ENCODE measurements around the gene TAB2. TPM values are rescaled to one million over a fixed set of nuclear protein-coding genes. Genes with fewer than 3 reads are reported as not detected.
"Not testable (repeated sequence)": the region's sequence is repeated elsewhere in the genome, so short reads cannot be mapped to it uniquely, and the experiment has no call there.

The TAB2 gene
- total RNA-seq, 1 donor from 2014 or later: 65.8 TPM

- intact Hi-C loops (cut with DNase I): no loop called here
- ATAC-seq (no peak), DNase-seq (no peak)
- no peak overlapping the region for H3K27ac ChIP-seq
- no peaks in the 10 kb centered on the region for H3K36me3 ChIP-seq
- TF ChIP-seq CTCF (IDR thresholded peaks at IDR 0.05): no peak
- no peak overlapping the region for H3K4me3 ChIP-seq
- H3K27me3 ChIP-seq: no peaks in the 10 kb centered on the region
- no peaks in the 10 kb centered on the region for H3K9me3 ChIP-seq
- no peaks in the 10 kb centered on the region for H3K4me1 ChIP-seq
These were observed 123.5 kb downstream of the TAB2 start for GRCh38 chr6:149440735-149441671.

DNA sequence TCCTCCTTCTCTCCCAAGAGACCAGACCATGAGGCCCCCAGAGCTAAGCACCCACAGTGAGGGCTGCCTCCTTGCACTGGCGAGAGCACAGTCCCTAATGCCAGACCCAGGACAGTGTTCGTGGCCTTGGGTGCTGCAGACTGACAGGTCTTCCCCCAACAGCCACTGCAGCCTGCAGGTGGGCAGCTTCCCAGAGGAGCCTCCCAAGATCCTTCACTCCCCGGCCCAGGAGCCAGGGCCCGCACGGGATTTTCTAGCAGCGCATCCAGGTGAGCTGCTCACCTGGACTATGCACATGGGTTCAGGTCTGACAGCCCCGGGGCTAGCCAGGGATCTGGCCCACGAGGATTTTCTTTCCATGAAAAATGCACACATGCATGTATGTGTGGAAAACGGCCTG, 124.2 kb downstream of the TAB2 start:
- H3K36me3 ChIP-seq: no peaks in the 10 kb centered on the region

DNA sequence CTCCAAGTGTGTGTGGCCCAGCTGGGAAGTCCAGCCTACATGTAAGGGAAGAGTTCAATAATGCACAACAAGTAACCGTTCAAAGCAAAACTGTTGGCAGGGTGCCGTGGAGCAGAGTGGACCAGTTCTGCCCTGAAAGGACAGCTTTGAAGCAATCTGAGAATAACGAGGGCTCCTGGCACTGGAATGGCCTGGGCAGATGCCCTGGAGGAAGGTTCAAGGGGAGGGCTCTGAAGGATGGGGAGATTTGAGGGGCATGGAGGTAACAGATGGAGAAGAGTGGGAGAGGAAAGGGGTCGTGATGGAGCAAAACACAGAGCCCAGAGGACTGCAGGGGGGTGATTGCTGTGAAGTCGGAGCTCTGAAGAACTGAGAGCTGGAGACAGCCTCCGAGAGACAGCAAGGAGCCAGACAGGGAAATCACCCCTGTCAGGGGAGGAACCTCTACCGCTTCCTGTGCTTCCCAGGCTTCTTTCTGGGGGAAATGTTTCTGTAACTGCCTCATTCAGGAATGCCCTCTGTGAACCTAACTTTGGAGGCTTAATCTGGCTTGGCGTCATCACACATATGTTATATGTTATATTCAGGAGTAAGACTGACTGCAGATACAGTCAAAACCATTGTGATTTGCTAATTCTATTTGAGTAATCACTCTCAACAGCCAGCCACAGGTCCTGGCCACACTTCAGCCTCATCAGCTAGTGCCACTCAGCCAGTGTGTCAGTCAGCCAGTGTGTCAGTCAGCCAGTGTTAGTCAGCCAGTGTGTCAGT, 126.1 kb downstream of the TAB2 start:
- Histone ChIP-seq H3K36me3 (no peaks in the 10 kb centered on the region), H3K4me3 (no peak overlapping the region), H3K4me1 (no peaks in the 10 kb centered on the region), H3K27me3 (peaks cover under 1% of the 10 kb centered on the region), H3K27ac (no peak overlapping the region), H3K9me3 (no peaks in the 10 kb centered on the region)
- intact Hi-C loops (cut with DNase I): no loop called here
- DNase-seq: no peak
- no peak for ATAC-seq
- TF ChIP-seq CTCF (IDR thresholded peaks at IDR 0.05): no peak

More for the DNA sequence above, 124.2 kb downstream of the TAB2 start:
- Histone ChIP-seq H3K27me3 (no peaks in the 10 kb centered on the region), H3K9me3 (no peaks in the 10 kb centered on the region), H3K27ac (no peak overlapping the region), H3K4me3 (no peak overlapping the region), H3K4me1 (no peaks in the 10 kb centered on the region)
- intact Hi-C loops (cut with DNase I): no loop called here
- DNase-seq (no peak), ATAC-seq (no peak)
- no peak for TF ChIP-seq CTCF (IDR thresholded peaks at IDR 0.05)

DNA sequence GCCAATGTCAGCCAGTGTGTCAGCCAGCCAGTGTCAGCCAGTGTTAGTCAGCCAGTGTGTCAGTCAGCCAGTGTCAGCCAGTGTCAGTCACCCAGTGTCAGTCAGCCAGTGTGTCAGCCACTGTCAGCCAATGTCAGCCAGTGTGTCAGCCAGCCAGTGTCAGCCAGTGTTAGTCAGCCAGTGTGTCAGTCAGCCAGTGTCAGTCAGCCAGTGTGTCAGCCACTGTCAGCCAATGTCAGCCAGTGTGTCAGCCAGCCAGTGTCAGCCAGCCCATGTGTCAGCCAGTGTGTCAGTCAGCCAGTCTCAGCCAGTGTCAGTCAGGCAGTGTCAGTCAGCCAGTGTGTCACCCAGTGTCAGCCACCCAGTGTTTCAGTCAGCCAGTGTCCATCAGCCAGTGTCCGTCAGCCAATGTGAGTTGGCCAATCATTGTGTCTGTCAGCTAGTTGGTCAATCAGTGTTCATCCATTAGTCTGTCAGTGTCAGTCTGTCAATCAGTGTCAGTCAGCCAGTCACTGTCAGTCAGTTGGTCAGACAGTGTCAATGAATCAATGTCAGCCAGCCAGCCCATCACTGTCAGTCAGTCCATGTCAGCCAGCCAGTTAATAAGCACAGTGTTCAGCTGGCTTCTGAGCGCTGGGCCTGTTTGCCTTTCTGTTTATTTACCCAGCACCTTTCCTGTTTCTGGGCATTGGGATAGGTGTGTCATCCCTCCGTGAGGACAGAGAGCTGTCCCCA, 127.0 kb downstream of the TAB2 start:
- intact Hi-C loops (cut with DNase I); H3K4me3 ChIP-seq; H3K9me3 ChIP-seq; H3K36me3 ChIP-seq; DNase-seq; H3K4me1 ChIP-seq; H3K27me3 ChIP-seq; ATAC-seq; H3K27ac ChIP-seq: not testable (repeated sequence)

DNA sequence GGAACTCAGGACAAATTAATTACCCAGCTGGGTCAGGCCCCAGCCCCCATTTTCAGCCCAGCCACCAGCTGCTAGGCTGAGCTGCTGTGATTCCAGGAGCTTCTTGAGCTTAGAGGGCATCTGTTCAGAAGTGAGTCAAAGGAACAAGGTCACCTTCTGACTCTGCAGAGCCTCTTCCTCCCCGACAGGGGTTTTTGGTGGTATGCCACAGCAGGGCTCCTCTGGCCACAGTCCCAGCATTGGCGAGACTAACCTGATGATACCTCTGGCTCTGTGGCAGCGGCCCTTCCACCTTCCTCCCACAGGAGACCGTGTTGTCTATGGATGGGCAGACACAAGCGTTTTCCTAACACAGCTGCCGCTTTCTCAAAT, 127.6 kb downstream of the TAB2 start:
- Histone ChIP-seq H3K9me3 (no peaks in the 10 kb centered on the region), H3K4me1 (no peaks in the 10 kb centered on the region), H3K4me3 (no peak overlapping the region), H3K36me3 (no peaks in the 10 kb centered on the region), H3K27me3 (peaks cover 10% of the 10 kb centered on the region), H3K27ac (no peak overlapping the region)
- intact Hi-C loops (cut with DNase I): no loop called here
- ATAC-seq (no peak), DNase-seq (no peak)
- TF ChIP-seq CTCF (IDR thresholded peaks at IDR 0.05): no peak

Data from upper lobe of right lung (tissue), 1 donor.